HCT116 (cell line): ENCODE results near the gene KRT13. TPM values are rescaled to one million over a fixed set of nuclear protein-coding genes. Genes with fewer than 3 reads are reported as not detected.

Experiments
- ATAC-seq: fragments of 200-7000 bp; cut with Tn5 transposase; 2 replicates; pipeline ENCODE4 v1.9.1; 2020; ENCODE audit warnings: mild to moderate bottlenecking, moderate library complexity
- BruUV-seq: library from RNA; stranded (reverse); fragments of 400-500 nt; replicated peaks from 2 replicates; lab custom pipeline; 2021; lab: Mats Ljungman, UMichigan
- CTCF ChIA-PET: fragments of 300-600 bp; sonication (Branson Sonifier 250); formaldehyde crosslinking; loops from one replicate; lab custom pipeline; 2021; ENCODE audit warnings: antibody characterized with exemption; lab: Charles Lee
- POLR2A ChIA-PET: fragments of 300-600, 350-600 bp; sonication (Branson Sonifier 250); formaldehyde crosslinking; loops from one replicate; lab custom pipeline; 2021; ENCODE audit warnings: antibody characterized with exemption; lab: Charles Lee
- RAD21 ChIA-PET, 2 experiments: fragments of 300-600 bp; sonication (Branson Sonifier 250); formaldehyde crosslinking; loops; one replicate each; lab custom pipeline; 2023; ENCODE audit warnings: low total read pairs in 2 of 2; ENCODE audit not compliant: uncharacterized antibody in 2 of 2, unreplicated experiment in 2 of 2, low non-redundant PET in 1 of 2; lab: Charles Lee
- DNase-seq: peaks from one replicate; pipeline ENCODE4 v3.0.0-alpha.2; 2010; ENCODE audit warnings: low read depth, low spot score
- H2AFZ ChIP-seq: fragments of 200-600 bp; shearing (Covaris generic), sonication (generic); 2 replicates; pipeline ENCODE4 v1.6.1; 2017; ENCODE audit warnings: low read depth, mixed run types, mixed read lengths, antibody characterized with exemption, low read length; ENCODE audit not compliant: poor library complexity, severe bottlenecking
- H3K27ac ChIP-seq: 2 replicates; pipeline ENCODE4 v1.5.1; 2012; ENCODE audit warnings: low read depth, low read length
- H3K27me3 ChIP-seq: fragments of 200-600 bp; sonication (generic); 2 replicates; pipeline ENCODE4 v1.6.1; 2016; ENCODE audit warnings: mixed run types, low read length, mixed read lengths; ENCODE audit not compliant: insufficient read depth
- H3K36me3 ChIP-seq, 2 experiments: fragments of 200-500 bp in 1 of 2; fragments of 200-600 bp in 1 of 2; sonication (Bioruptor generic) in 1 of 2; sonication (generic) in 1 of 2; 2 replicates each; pipeline versions ENCODE4 v1.5.1 to v1.6.1; 2014 to 2016; ENCODE audit warnings: low read length in 2 of 2, inconsistent platforms in 1 of 2, mixed read lengths in 1 of 2, mixed run types in 1 of 2; ENCODE audit not compliant: insufficient read depth in 2 of 2, control insufficient read depth in 1 of 2
- H3K4me1 ChIP-seq, 2 experiments: fragments of 200-600 bp in 1 of 2; sonication (generic) in 1 of 2; 2 replicates each; pipeline versions ENCODE4 v1.5.1 to v1.6.1; 2012 to 2017; ENCODE audit warnings: low read length in 2 of 2, inconsistent platforms in 1 of 2, mild to moderate bottlenecking in 1 of 2, mixed read lengths in 1 of 2, mixed run types in 1 of 2, moderate library complexity in 1 of 2; ENCODE audit not compliant: insufficient read depth in 2 of 2, control insufficient read depth in 1 of 2
- H3K4me2 ChIP-seq: fragments of 200-600 bp; sonication (generic); 2 replicates; pipeline ENCODE4 v1.6.1; 2017; ENCODE audit warnings: mixed run types, low read length, mixed read lengths
- H3K4me3 ChIP-seq, 2 experiments: fragments of 200-600 bp in 1 of 2; sonication (generic) in 1 of 2; replicated peaks in 1 of 2; 2 replicates each; pipeline ENCODE4 v1.5.1; 2011 to 2016; ENCODE audit warnings: low read length in 2 of 2, control low read depth in 1 of 2, low read depth in 1 of 2, mild to moderate bottlenecking in 1 of 2, mixed read lengths in 1 of 2, mixed run types in 1 of 2
- H3K79me2 ChIP-seq: fragments of 200-600 bp; sonication (generic); 2 replicates; pipeline ENCODE4 v1.6.1; 2017; ENCODE audit warnings: mild to moderate bottlenecking, mixed run types, low read length, moderate library complexity, mixed read lengths; ENCODE audit not compliant: insufficient read depth
- H3K9ac ChIP-seq: fragments of 200-600 bp; sonication (generic); 2 replicates; pipeline ENCODE4 v1.6.1; 2016; ENCODE audit warnings: low read length, mixed read lengths
- H3K9me2 ChIP-seq: fragments of 200-600 bp; sonication (generic), shearing (Covaris generic); 2 replicates; pipeline ENCODE4 v1.6.1; 2017; ENCODE audit warnings: mixed run types, mild to moderate bottlenecking, moderate library complexity; ENCODE audit not compliant: insufficient read depth
- H3K9me3 ChIP-seq, 2 experiments: fragments of 200-500 bp in 1 of 2; fragments of 200-600 bp in 1 of 2; sonication (Bioruptor generic) in 1 of 2; sonication (generic) in 1 of 2; 2 replicates each; pipeline ENCODE4 v1.6.1; 2014 to 2017; ENCODE audit warnings: low read length in 2 of 2, mixed read lengths in 2 of 2, inconsistent platforms in 1 of 2, low read depth in 1 of 2, mild to moderate bottlenecking in 1 of 2, mixed run types in 1 of 2, moderate library complexity in 1 of 2; ENCODE audit not compliant: control insufficient read depth in 1 of 2, insufficient read depth in 1 of 2
- H4K20me1 ChIP-seq: fragments of 200-600 bp; sonication (generic), shearing (Covaris generic); 2 replicates; pipeline ENCODE4 v1.6.1; 2017; ENCODE audit warnings: mixed run types, mild to moderate bottlenecking, moderate library complexity; ENCODE audit not compliant: insufficient read depth
- ATF3 ChIP-seq: IDR thresholded peaks from 2 replicates; pipeline ENCODE4 v1.6.1; 2012
- CBX3 ChIP-seq: IDR thresholded peaks from 2 replicates; pipeline ENCODE4 v1.6.1; 2012; ENCODE audit warnings: low read depth
- CEBPB ChIP-seq: IDR thresholded peaks from 2 replicates; pipeline ENCODE4 v1.6.1; 2012; ENCODE audit warnings: low read depth
- CTCF ChIP-seq, 3 experiments: fragments of 200-600 bp in 1 of 3; sonication (generic) in 1 of 3; IDR thresholded peaks in 2 of 3; conservative IDR thresholded peaks in 1 of 3; 2 replicates each; pipeline ENCODE4 v1.5.1; 2012 to 2017; ENCODE audit warnings: low read depth in 2 of 3, low read length in 2 of 3, antibody characterized with exemption in 1 of 3, borderline replicate concordance in 1 of 3, control low read depth in 1 of 3, mild to moderate bottlenecking in 1 of 3, mixed read lengths in 1 of 3, mixed run types in 1 of 3, moderate library complexity in 1 of 3; ENCODE audit not compliant: insufficient read depth in 1 of 3
- EGR1 ChIP-seq: IDR thresholded peaks from 2 replicates; pipeline ENCODE4 v1.6.1; 2012; ENCODE audit warnings: low read depth
- ELF1 ChIP-seq: IDR thresholded peaks from 2 replicates; pipeline ENCODE4 v1.6.1; 2012; ENCODE audit warnings: low read depth, borderline replicate concordance
- EZH2 ChIP-seq: fragments of 200-600 bp; sonication (generic); IDR thresholded peaks from 2 replicates; pipeline ENCODE4 v1.6.1; 2017; ENCODE audit warnings: antibody characterized with exemption, mixed run types
- POLR2AphosphoS5 ChIP-seq: IDR thresholded peaks from 2 replicates; pipeline ENCODE4 v1.6.1; 2011; ENCODE audit warnings: mild to moderate bottlenecking, low read depth, low read length, moderate library complexity
- REST ChIP-seq: IDR thresholded peaks from 2 replicates; pipeline ENCODE4 v1.6.1; 2012; ENCODE audit warnings: low read depth
- SIN3A ChIP-seq: IDR thresholded peaks from 2 replicates; pipeline ENCODE4 v1.6.1; 2012; ENCODE audit warnings: low read depth
- SP1 ChIP-seq: IDR thresholded peaks from 2 replicates; pipeline ENCODE4 v1.6.1; 2012; ENCODE audit warnings: low read depth
- SRF ChIP-seq: IDR thresholded peaks from 2 replicates; pipeline ENCODE4 v1.6.1; 2012; ENCODE audit warnings: low read depth
- TCF7L2 ChIP-seq: IDR thresholded peaks from 2 replicates; pipeline ENCODE4 v1.7.0; 2011; ENCODE audit warnings: borderline replicate concordance, inconsistent platforms; ENCODE audit not compliant: insufficient read depth, insufficient read length; ENCODE audit errors: extremely low read depth
- YY1 ChIP-seq: IDR thresholded peaks from 2 replicates; pipeline ENCODE4 v1.6.1; 2011; ENCODE audit warnings: low read length, low read depth, moderate library complexity, mild to moderate bottlenecking; ENCODE audit not compliant: insufficient replicate concordance; ENCODE audit errors: extremely low read depth
- intact Hi-C: fragments of 100-400 bp; cut with micrococcal nuclease; formaldehyde crosslinking; loops from 2 replicates; pipeline ENCODE4 v1.10.0; 2022
- total RNA-seq: library from RNA; stranded (reverse); gene quantifications from one replicate; pipeline ENCODE4 v1.2.1, GENCODE V29; 2021; ENCODE audit not compliant: unreplicated experiment

The KRT13 gene
- total RNA-seq, 1 experiment from 2014 or later = 3.7 TPM

GRCh38 chr17:41462705-41463104, 42.7 kb downstream of the KRT13 start:
- Histone ChIP-seq H3K9me2 (no peaks in the 10 kb centered on the region), H3K9me3 (peaks cover 0 to under 1% of the 10 kb centered on the region in 2 experiments; a peak in 1 of 4 replicates), H3K4me2 (no peak overlapping the region), H3K36me3 (no peaks in the 10 kb centered on the region), H3K27me3 (no peaks in the 10 kb centered on the region), H2AFZ (no peak overlapping the region), H3K9ac (no peak overlapping the region), H3K4me1 (peaks cover 15 to 26% of the 10 kb centered on the region in 2 experiments), H3K27ac (no peak overlapping the region), H3K79me2 (no peaks in the 10 kb centered on the region), H3K4me3 (no peak overlapping the region), H4K20me1 (no peaks in the 10 kb centered on the region)
- no peak for ATAC-seq
- DNase-seq = no peak
- CTCF ChIA-PET = no interaction called here
- POLR2A ChIA-PET = no interaction called here
- no peak for TF ChIP-seq CEBPB
- no peak for TF ChIP-seq REST
- no peak for TF ChIP-seq SP1
- TF ChIP-seq EZH2 = no peak
- no peak for TF ChIP-seq ATF3
- TF ChIP-seq SIN3A = no peak
- TF ChIP-seq CBX3 = no peak
- TF ChIP-seq POLR2AphosphoS5 = no peak
- no peak for TF ChIP-seq TCF7L2
- no peak for TF ChIP-seq ELF1
- no peak for TF ChIP-seq EGR1
- TF ChIP-seq CTCF (IDR thresholded peaks at IDR 0.05 in 2 of 3, conservative IDR thresholded peaks at IDR 0.05 in 1 of 3; ENCODE audit: borderline replicate concordance in 1 of 3, insufficient read depth in 1 of 3, low read depth in 2 of 3, low read length in 2 of 3) = no peak
- TF ChIP-seq SRF = no peak
- no peak for TF ChIP-seq YY1
- no TSS peak for BruUV-seq
- RAD21 ChIA-PET = no interaction called here
- intact Hi-C loops = no loop called here
